Right lobe of liver (tissue), 6 donors: Measurements from ENCODE around the gene KRTAP1-1. TPM values are rescaled to one million over a fixed set of nuclear protein-coding genes. Genes with fewer than 3 reads are reported as not detected.

Experiments used
- ATAC-seq, 4 donors: fragments of 200-7000 bp; cut with Tn5 transposase; one replicate each; pipeline ENCODE4 v1.9.1; 2020; ENCODE audit warnings: mild to moderate bottlenecking in 4 of 4, moderate library complexity in 4 of 4
- DNase-seq, 3 donors: peaks; one replicate each; pipeline ENCODE4 v3.0.0-alpha.2; 2020
- H3K27ac ChIP-seq, 3 donors: fragments of 200-600 bp; one replicate each; pipeline ENCODE4 v1.8.0; 2022
- H3K27me3 ChIP-seq, 2 donors: fragments of 200-600 bp; one replicate each; pipeline ENCODE4 v1.8.0; 2022
- H3K36me3 ChIP-seq, 4 donors: fragments of 200-600 bp; sonication (generic) in 1 of 4; one replicate each; pipeline versions ENCODE4 v1.5.1 to v1.8.0; 2017 to 2022; ENCODE audit warnings: control low read depth in 1 of 4
- H3K4me1 ChIP-seq, 4 donors: fragments of 200-600 bp; sonication (generic) in 1 of 4; one replicate each; pipeline versions ENCODE4 v1.5.1 to v1.8.0; 2017 to 2022; ENCODE audit warnings: control low read depth in 1 of 4
- H3K4me3 ChIP-seq, 3 donors: fragments of 200-600 bp; one replicate each; pipeline ENCODE4 v1.8.0; 2022
- H3K9me3 ChIP-seq, 4 donors: fragments of 200-600 bp; sonication (generic) in 1 of 4; one replicate each; pipeline versions ENCODE4 v1.5.1 to v1.8.0; 2017 to 2022; ENCODE audit warnings: control low read depth in 1 of 4
- CTCF ChIP-seq, 4 donors: fragments of 200-600 bp in 3 of 4; fragments of 450-650 bp in 1 of 4; IDR thresholded peaks; one replicate each; pipeline versions ENCODE4 v1.5.1 to v1.8.0; 2016 to 2022; ENCODE audit warnings: antibody characterized with exemption in 4 of 4, mild to moderate bottlenecking in 2 of 4
- POLR2A ChIP-seq: fragments of 450-650 bp; IDR thresholded peaks from one replicate; pipeline ENCODE4 v1.6.1; 2017; ENCODE audit warnings: antibody characterized with exemption, mild to moderate bottlenecking
- WGBS: methylation state at CpG from one replicate; pipeline ENCODE4 v1.1.6; 2018; ENCODE audit warnings: low coverage, low lambda C conversion rate; ENCODE audit not compliant: insufficient coverage; ENCODE audit errors: missing lambda C conversion rate; 5-methylcytosine and 5-hydroxymethylcytosine counted together
- intact Hi-C, 2 donors: fragments of 100-400 bp; cut with DNase I; formaldehyde crosslinking; loops; one replicate each; pipeline versions ENCODE4 v1.11.2 to v1.14.1; 2022
- total RNA-seq, 6 experiments: library from RNA; depleted of rRNA in 2 of 6; stranded (reverse); fragments of >200 nt in 2 of 6; fragmentation: NEBNext Ultra II Directional in 3 of 6; extraction: Animal tissue kit (Norgen Biotek cat#: 25700) in 3 of 6; gene quantifications; one replicate each; pipeline versions ENCODE4 v1.1.0 to v1.2.4, GENCODE V29; 2016 to 2023
- donor health status: DM: no; HTN: yes; CAD: no.
- donor health status: DM: no; HTN: no; CAD: no.
- donor health status: DM: no; HTN: no; CAD: no.
- donor health status: DM: no; HTN: yes; CAD: no.
- donor health status: DM: no; HTN: yes; CAD: no.

The KRTAP1-1 gene
- total RNA-seq, 6 experiments from 2014 or later, result not detected

GRCh38 chr17:41012326-41013120, 28.7 kb downstream of the KRTAP1-1 start:
- no peak for DNase-seq
- 67% methylated on average over 6 of the region's 6 CpGs for WGBS
- Histone ChIP-seq H3K27ac (no peak overlapping the region), H3K4me1 (no peaks in the 10 kb centered on the region), H3K9me3 (no peaks in the 10 kb centered on the region), H3K27me3 (no peaks in the 10 kb centered on the region), H3K36me3 (no peaks in the 10 kb centered on the region), H3K4me3 (no peak overlapping the region)
- TF ChIP-seq POLR2A (no peak), CTCF (IDR thresholded peaks at IDR 0.05) (no peak)
- ATAC-seq, result no peak
- intact Hi-C loops, result no loop called here

GRCh38 chr17:41010441-41010840, 30.8 kb downstream of the KRTAP1-1 start:
- no peaks in the 10 kb centered on the region for H3K9me3 ChIP-seq
- DNase-seq, result no peak
- H3K27ac ChIP-seq, result no peak overlapping the region
- no peak overlapping the region for H3K4me3 ChIP-seq
- intact Hi-C loops, result no loop called here
- TF ChIP-seq CTCF (IDR thresholded peaks at IDR 0.05), result no peak
- TF ChIP-seq POLR2A, result no peak
- H3K27me3 ChIP-seq, result no peaks in the 10 kb centered on the region
- no peak for ATAC-seq
- no peaks in the 10 kb centered on the region for H3K36me3 ChIP-seq
- no peaks in the 10 kb centered on the region for H3K4me1 ChIP-seq

- Histone ChIP-seq H3K9me3 (no peaks in the 10 kb centered on the region), H3K27ac (no peak overlapping the region), H3K36me3 (no peaks in the 10 kb centered on the region), H3K4me1 (no peaks in the 10 kb centered on the region), H3K27me3 (no peaks in the 10 kb centered on the region), H3K4me3 (no peak overlapping the region)
- DNase-seq, result no peak
- ATAC-seq, result no peak
- 70% methylated on average over 1 of the region's 1 CpG for WGBS
- no peak for TF ChIP-seq CTCF (IDR thresholded peaks at IDR 0.05)
- TF ChIP-seq POLR2A, result no peak
- intact Hi-C loops, result no loop called here
Measured at GRCh38 chr17:41009936-41010335, 31.3 kb downstream of the KRTAP1-1 start.

GRCh38 chr17:41009301-41009760, 31.9 kb downstream of the KRTAP1-1 start:
- intact Hi-C loops, result no loop called here
- no peaks in the 10 kb centered on the region for H3K4me1 ChIP-seq

More at GRCh38 chr17:41009301-41009760, 31.9 kb downstream of the KRTAP1-1 start:
- DNase-seq (no peak), ATAC-seq (no peak)
- Histone ChIP-seq H3K4me3 (no peak overlapping the region), H3K27me3 (no peaks in the 10 kb centered on the region), H3K36me3 (no peaks in the 10 kb centered on the region), H3K27ac (no peak overlapping the region), H3K9me3 (no peaks in the 10 kb centered on the region)
- TF ChIP-seq CTCF (IDR thresholded peaks at IDR 0.05) (no peak), POLR2A (no peak)
- 37% methylated on average over 4 of the region's 4 CpGs for WGBS
